ENCODE results near the gene OPRD1.
A peak's percentile ranks its signal among the peaks of the same experiment; 100 is the strongest.

Gene OPRD1

DNA sequence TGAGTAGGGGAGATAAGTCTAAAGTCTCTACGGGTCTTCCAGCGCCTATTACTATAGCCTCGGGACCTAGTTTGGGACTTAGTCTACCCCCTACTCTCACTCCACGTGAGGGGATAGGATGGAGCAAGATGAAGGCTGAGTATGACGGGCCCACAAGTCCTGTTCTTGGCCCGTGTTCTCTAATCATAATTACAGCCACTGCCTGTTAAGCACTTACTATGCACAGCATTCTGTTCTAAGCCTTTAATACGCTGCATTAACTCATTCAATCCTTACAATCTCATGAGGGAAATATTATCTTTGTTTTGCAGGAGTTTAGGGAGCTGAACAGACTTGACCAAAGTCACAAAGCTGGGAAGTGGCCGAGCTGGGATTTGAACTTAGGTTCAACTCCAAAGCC is 78.5 kb downstream of the OPRD1 start:
- no peak overlapping the region for H3K27ac ChIP-seq (ENCODE audit: extremely low read depth, low read depth, low read length)
- H3K36me3 ChIP-seq (ENCODE audit: control insufficient read depth in 2 of 2, insufficient read depth in 1 of 2, low read length in 2 of 2): peaks cover 0 to 7% of the 10 kb centered on the region in 2 experiments; a peak in 2 of 3 replicates
- ChIA-PET POLR2A (interaction anchor here (0.8 to 1.2 kb wide), 2 partner anchors 12 to 24 kb away, joined by 3 read pairs; partner anchors contain the start of gene EPB41), CTCF (interaction anchor here (0.6 to 1.3 kb wide), 3 partner anchors 8 to 106 kb away, joined by 3 to 6 read pairs (median 4); no protein-coding TSS in a partner anchor)
- no peaks in the 10 kb centered on the region for H3K4me1 ChIP-seq (ENCODE audit: control insufficient read depth, insufficient read depth, low read length)
- H3K4me3 ChIP-seq (ENCODE audit: low read depth, low read length): no peak overlapping the region
- no peaks in the 10 kb centered on the region for H3K9me3 ChIP-seq (ENCODE audit: control insufficient read depth, insufficient read depth, low read depth, low read length)
- no peak for TF ChIP-seq KLF16 (tag by site-specific recombination; IDR thresholded peaks at IDR 0.05)
- TF ChIP-seq ZNF768 (tag by site-specific recombination; IDR thresholded peaks at IDR 0.05): no peak
- TF ChIP-seq ZNF211 (tag by site-specific recombination; IDR thresholded peaks at IDR 0.05; ENCODE audit: low read depth): no peak
- TF ChIP-seq ZNF423 (tag by site-specific recombination; IDR thresholded peaks at IDR 0.05): no peak
- TF ChIP-seq, protein P1, sequence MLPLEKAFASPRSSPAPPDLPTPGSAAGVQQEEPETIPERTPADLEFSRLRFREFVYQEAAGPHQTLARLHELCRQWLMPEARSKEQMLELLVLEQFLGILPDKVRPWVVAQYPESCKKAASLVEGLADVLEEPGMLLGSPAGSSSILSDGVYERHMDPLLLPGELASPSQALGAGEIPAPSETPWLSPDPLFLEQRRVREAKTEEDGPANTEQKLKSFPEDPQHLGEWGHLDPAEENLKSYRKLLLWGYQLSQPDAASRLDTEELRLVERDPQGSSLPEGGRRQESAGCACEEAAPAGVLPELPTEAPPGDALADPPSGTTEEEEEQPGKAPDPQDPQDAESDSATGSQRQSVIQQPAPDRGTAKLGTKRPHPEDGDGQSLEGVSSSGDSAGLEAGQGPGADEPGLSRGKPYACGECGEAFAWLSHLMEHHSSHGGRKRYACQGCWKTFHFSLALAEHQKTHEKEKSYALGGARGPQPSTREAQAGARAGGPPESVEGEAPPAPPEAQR (tag by site-specific recombination; IDR thresholded peaks at IDR 0.05): no peak
- TF ChIP-seq REPIN1 (tag by site-specific recombination; IDR thresholded peaks at IDR 0.05; ENCODE audit: low read depth): no peak
- TF ChIP-seq, protein P2, sequence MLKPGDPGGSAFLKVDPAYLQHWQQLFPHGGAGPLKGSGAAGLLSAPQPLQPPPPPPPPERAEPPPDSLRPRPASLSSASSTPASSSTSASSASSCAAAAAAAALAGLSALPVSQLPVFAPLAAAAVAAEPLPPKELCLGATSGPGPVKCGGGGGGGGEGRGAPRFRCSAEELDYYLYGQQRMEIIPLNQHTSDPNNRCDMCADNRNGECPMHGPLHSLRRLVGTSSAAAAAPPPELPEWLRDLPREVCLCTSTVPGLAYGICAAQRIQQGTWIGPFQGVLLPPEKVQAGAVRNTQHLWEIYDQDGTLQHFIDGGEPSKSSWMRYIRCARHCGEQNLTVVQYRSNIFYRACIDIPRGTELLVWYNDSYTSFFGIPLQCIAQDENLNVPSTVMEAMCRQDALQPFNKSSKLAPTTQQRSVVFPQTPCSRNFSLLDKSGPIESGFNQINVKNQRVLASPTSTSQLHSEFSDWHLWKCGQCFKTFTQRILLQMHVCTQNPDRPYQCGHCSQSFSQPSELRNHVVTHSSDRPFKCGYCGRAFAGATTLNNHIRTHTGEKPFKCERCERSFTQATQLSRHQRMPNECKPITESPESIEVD (tag by site-specific recombination; IDR thresholded peaks at IDR 0.05): no peak
- no peak for TF ChIP-seq ZBTB1 (tag by site-specific recombination; IDR thresholded peaks at IDR 0.05)
- TF ChIP-seq ZNF10 (tag by site-specific recombination; IDR thresholded peaks at IDR 0.05): no peak
- TF ChIP-seq ZNF580 (tag by site-specific recombination; IDR thresholded peaks at IDR 0.05): no peak

DNA sequence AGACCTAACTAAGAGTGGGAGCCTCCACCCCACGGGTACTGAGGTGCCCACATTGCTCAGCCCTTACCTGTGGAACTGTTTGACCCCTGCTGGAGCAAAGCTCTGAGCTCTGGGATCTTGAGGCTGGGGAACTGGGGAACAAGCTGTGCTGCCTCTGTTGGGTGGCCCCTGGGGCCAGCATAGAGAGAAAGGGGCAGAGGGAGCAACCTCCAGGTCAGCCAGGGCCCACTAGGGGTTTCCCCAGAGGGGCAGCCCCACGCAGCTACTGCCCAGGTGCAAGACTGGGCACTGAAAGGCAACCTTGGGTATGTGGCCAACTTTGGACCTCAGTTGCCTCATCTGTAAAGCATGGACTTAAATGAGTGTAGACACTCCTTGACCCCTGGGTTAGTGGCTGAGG is 78.9 kb downstream of the OPRD1 start:
- H3K4me1 ChIP-seq (ENCODE audit: control insufficient read depth, insufficient read depth, low read length): no peaks in the 10 kb centered on the region
- CTCF ChIA-PET: interaction anchor here (0.5 to 1.6 kb wide), 5 partner anchors 9 to 223 kb away, joined by 3 to 7 read pairs (median 4); no protein-coding TSS in a partner anchor
- POLR2A ChIA-PET: interaction anchor here (0.8 to 1.2 kb wide), 3 partner anchors 12 to 326 kb away, joined by 3 to 4 read pairs (median 3); partner anchors contain the start of gene EPB41

More for the DNA sequence above, 78.9 kb downstream of the OPRD1 start:
- H3K36me3 ChIP-seq (ENCODE audit: control insufficient read depth in 2 of 2, insufficient read depth in 1 of 2, low read length in 2 of 2): peaks cover 0 to 10% of the 10 kb centered on the region in 2 experiments; a peak in 2 of 3 replicates
- TF ChIP-seq, protein P3, sequence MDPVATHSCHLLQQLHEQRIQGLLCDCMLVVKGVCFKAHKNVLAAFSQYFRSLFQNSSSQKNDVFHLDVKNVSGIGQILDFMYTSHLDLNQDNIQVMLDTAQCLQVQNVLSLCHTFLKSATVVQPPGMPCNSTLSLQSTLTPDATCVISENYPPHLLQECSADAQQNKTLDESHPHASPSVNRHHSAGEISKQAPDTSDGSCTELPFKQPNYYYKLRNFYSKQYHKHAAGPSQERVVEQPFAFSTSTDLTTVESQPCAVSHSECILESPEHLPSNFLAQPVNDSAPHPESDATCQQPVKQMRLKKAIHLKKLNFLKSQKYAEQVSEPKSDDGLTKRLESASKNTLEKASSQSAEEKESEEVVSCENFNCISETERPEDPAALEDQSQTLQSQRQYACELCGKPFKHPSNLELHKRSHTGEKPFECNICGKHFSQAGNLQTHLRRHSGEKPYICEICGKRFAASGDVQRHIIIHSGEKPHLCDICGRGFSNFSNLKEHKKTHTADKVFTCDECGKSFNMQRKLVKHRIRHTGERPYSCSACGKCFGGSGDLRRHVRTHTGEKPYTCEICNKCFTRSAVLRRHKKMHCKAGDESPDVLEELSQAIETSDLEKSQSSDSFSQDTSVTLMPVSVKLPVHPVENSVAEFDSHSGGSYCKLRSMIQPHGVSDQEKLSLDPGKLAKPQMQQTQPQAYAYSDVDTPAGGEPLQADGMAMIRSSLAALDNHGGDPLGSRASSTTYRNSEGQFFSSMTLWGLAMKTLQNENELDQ (tag by site-specific recombination; IDR thresholded peaks at IDR 0.05; ENCODE audit: low read depth): no peak
- TF ChIP-seq SCRT1 (tag by site-specific recombination; IDR thresholded peaks at IDR 0.05; ENCODE audit: borderline replicate concordance) (no peak), ZNF76 (tag by site-specific recombination; IDR thresholded peaks at IDR 0.05; ENCODE audit: borderline replicate concordance, low read depth) (no peak), ZNF174 (tag by site-specific recombination; IDR thresholded peaks at IDR 0.05) (no peak), ZNF223 (tag by site-specific recombination; IDR thresholded peaks at IDR 0.05) (no peak), ZIC2 (tag by site-specific recombination; IDR thresholded peaks at IDR 0.05) (0 out of 2 replicates have a peak, but pooled peaks have one; percentile 9), ZNF221 (tag by site-specific recombination; IDR thresholded peaks at IDR 0.05; ENCODE audit: borderline replicate concordance) (no peak), ZNF140 (tag by site-specific recombination; IDR thresholded peaks at IDR 0.05) (no peak), FEZF1 (tag by site-specific recombination; IDR thresholded peaks at IDR 0.05) (no peak), GLIS2 (tag by site-specific recombination; IDR thresholded peaks at IDR 0.05) (0 out of 2 replicates have a peak, but pooled peaks have one; percentile 12), ZNF366 (tag by site-specific recombination; conservative IDR thresholded peaks at IDR 0.05) (no peak)
- TF ChIP-seq, protein P4, sequence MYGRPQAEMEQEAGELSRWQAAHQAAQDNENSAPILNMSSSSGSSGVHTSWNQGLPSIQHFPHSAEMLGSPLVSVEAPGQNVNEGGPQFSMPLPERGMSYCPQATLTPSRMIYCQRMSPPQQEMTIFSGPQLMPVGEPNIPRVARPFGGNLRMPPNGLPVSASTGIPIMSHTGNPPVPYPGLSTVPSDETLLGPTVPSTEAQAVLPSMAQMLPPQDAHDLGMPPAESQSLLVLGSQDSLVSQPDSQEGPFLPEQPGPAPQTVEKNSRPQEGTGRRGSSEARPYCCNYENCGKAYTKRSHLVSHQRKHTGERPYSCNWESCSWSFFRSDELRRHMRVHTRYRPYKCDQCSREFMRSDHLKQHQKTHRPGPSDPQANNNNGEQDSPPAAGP (tag by site-specific recombination; IDR thresholded peaks at IDR 0.05): no peak
- H3K4me3 ChIP-seq (ENCODE audit: low read depth, low read length): no peak overlapping the region
- H3K9me3 ChIP-seq (ENCODE audit: control insufficient read depth, insufficient read depth, low read depth, low read length): no peaks in the 10 kb centered on the region
- H3K27ac ChIP-seq (ENCODE audit: extremely low read depth, low read depth, low read length): no peak overlapping the region

Measured in HEK293 (cell line).